ENCODE results near the gene DNAAF5. TPM values are rescaled to one million over a fixed set of nuclear protein-coding genes. Genes with fewer than 3 reads are reported as not detected.

DNAAF5 gene
- total and polyA plus RNA-seq, 8 donors, result 6.7 to 210 (median 22.4) TPM

DNA sequence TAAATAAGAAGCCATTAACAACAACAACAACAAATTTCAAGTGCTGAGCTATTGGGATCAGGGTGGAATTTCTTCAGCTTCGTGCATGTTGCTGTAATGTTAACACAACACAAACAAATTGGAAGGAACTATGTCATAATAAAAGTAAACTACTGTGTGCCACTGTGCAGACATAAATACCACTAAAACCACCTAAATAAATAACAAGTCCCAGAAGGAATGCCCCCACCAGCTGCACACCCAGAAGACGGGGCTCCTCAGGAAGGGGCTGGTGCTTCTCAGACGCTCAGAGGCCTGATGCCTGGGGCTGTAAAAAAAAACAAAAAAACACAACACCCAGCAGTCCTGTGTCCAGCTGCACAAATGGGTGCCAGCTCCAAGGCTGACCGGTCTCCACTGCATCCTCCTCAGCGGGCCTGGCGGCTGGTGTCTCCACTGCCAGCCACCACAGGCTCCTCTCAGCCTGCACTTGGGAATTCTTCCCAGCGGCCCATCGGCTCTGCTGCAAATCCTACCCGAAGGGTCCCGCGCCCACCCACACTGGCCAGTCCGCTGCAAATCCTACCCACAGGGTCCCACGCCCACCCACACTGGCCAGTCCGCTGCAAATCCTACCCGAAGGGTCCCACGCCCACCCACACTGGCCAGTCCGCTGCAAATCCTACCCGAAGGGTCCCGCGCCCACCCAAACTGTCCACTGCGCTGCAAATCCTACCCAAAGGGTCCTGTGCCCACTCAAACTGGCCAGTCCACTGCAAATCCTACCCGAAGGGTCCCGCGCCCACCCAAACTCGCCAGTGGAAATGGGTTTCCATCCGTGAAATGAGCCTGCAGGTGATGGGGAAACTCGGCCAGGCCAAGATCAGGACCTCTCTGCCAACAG, 35.8 kb upstream of the DNAAF5 start:
- Histone ChIP-seq H3K9me3 (peaks cover 1 to 39% (median 26%) of the 10 kb centered on the region in 4 donors), H3K27ac (no peak overlapping the region), H3K4me1 (no peaks in the 10 kb centered on the region), H3K36me3 (peaks cover 0 to 4% (median 0%) of the 10 kb centered on the region in 4 donors), H3K4me3 (no peak overlapping the region), H3K27me3 (no peaks in the 10 kb centered on the region)
- TF ChIP-seq EP300 (IDR thresholded peaks at IDR 0.05) (no peak), POLR2AphosphoS5 (IDR thresholded peaks at IDR 0.05) (no peak), POLR2A (IDR thresholded peaks at IDR 0.05) (no peak)
- TF ChIP-seq, protein P1, sequence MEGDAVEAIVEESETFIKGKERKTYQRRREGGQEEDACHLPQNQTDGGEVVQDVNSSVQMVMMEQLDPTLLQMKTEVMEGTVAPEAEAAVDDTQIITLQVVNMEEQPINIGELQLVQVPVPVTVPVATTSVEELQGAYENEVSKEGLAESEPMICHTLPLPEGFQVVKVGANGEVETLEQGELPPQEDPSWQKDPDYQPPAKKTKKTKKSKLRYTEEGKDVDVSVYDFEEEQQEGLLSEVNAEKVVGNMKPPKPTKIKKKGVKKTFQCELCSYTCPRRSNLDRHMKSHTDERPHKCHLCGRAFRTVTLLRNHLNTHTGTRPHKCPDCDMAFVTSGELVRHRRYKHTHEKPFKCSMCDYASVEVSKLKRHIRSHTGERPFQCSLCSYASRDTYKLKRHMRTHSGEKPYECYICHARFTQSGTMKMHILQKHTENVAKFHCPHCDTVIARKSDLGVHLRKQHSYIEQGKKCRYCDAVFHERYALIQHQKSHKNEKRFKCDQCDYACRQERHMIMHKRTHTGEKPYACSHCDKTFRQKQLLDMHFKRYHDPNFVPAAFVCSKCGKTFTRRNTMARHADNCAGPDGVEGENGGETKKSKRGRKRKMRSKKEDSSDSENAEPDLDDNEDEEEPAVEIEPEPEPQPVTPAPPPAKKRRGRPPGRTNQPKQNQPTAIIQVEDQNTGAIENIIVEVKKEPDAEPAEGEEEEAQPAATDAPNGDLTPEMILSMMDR (IDR thresholded peaks at IDR 0.05), result no peak
- WGBS, 5 donors, result 84 to 96% (median 95%) methylated on average over 19 to 27 of the region's 27 CpGs
- intact Hi-C loops (cut with DNase I; ENCODE audit: low total_unique reads), result no loop called here
- DNase-seq, result no peak

GRCh38 chr7:691361-692045, 35.0 kb upstream of the DNAAF5 start:
- Histone ChIP-seq H3K4me3 (no peak overlapping the region), H3K9me3 (peaks cover 0 to 31% (median 18%) of the 10 kb centered on the region in 4 donors), H3K27me3 (no peaks in the 10 kb centered on the region), H3K4me1 (no peaks in the 10 kb centered on the region), H3K36me3 (peaks cover 0 to 4% (median 0%) of the 10 kb centered on the region in 4 donors), H3K27ac (no peak overlapping the region)
- DNase-seq, result no peak
- TF ChIP-seq EP300 (IDR thresholded peaks at IDR 0.05), result no peak
- no peak for TF ChIP-seq POLR2A (IDR thresholded peaks at IDR 0.05)
- no peak for TF ChIP-seq POLR2AphosphoS5 (IDR thresholded peaks at IDR 0.05)
- TF ChIP-seq, protein P1 (IDR thresholded peaks at IDR 0.05), result no peak
- intact Hi-C loops (cut with DNase I; ENCODE audit: low total_unique reads), result no loop called here
- 90 to 97% (median 94%) methylated on average over 18 to 25 of the region's 25 CpGs for WGBS, 5 donors

DNA sequence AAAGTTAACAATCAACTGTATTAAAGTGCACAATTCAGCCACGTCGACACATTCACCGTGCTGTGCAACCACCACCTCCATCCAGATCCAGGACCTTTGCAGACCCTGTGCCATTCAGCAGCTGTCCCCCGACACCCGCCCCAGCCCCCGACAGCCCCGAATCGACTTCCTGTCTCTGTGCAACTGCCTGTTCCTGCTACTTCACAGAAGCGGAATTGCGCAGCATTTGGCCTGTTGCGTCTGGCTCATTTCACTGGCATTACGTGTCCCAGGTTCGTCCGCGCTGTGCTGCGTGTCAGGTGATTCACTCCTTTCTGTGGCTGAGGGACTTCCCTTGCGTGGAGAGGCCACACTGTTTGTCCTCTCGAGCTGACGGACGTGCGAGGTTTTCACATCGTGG, 33.2 kb upstream of the DNAAF5 start:
- TF ChIP-seq POLR2A (IDR thresholded peaks at IDR 0.05), result no peak
- TF ChIP-seq, protein P1 (IDR thresholded peaks at IDR 0.05), result no peak
- no peak for TF ChIP-seq POLR2AphosphoS5 (IDR thresholded peaks at IDR 0.05)
- no peak for TF ChIP-seq EP300 (IDR thresholded peaks at IDR 0.05)
- Histone ChIP-seq H3K36me3 (peaks cover 0 to 4% (median 0%) of the 10 kb centered on the region in 4 donors), H3K9me3 (peaks cover 0 to 17% (median 9%) of the 10 kb centered on the region in 4 donors), H3K4me1 (no peaks in the 10 kb centered on the region), H3K27me3 (no peaks in the 10 kb centered on the region), H3K27ac (no peak overlapping the region), H3K4me3 (no peak overlapping the region)
- WGBS, 5 donors, result 95 to 97% (median 96%) methylated on average over 20 to 22 of the region's 22 CpGs
- DNase-seq, result no peak
- intact Hi-C loops (cut with DNase I; ENCODE audit: low total_unique reads), result no loop called here

DNA sequence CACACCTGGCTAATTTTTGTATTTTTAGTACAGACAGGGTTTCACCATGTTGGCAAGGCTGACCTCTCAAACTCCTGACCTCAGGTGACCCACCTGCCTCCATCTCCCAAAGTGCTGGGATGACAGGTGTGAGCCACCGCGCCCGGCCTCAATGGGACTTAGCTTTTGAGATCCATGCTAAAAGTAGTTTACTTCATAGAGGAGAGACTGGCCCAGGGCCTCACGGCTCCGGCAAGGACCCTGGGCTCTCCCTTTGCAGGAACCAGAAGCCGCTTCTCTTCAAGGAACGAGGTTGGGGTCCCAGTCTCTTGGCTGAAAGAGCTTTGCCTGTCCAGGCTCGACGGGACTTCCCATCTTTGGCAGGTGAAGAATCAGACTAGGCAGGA, 30.1 kb upstream of the DNAAF5 start:
- H3K36me3 ChIP-seq, result no peaks in the 10 kb centered on the region
- TF ChIP-seq EP300 (IDR thresholded peaks at IDR 0.05) (no peak), POLR2A (IDR thresholded peaks at IDR 0.05) (no peak), POLR2AphosphoS5 (IDR thresholded peaks at IDR 0.05) (no peak)
- TF ChIP-seq, protein P1 (IDR thresholded peaks at IDR 0.05), result no peak
- H3K9me3 ChIP-seq, result no peaks in the 10 kb centered on the region
- H3K4me3 ChIP-seq, result no peak overlapping the region
- 85 to 97% (median 92%) methylated on average over 9 of the region's 9 CpGs for WGBS, 5 donors
- intact Hi-C loops (cut with DNase I; ENCODE audit: low total_unique reads), result no loop called here
- no peak for DNase-seq
- no peak overlapping the region for H3K27ac ChIP-seq
- peaks cover 3 to 15% (median 13%) of the 10 kb centered on the region in 4 donors for H3K4me1 ChIP-seq
- H3K27me3 ChIP-seq, result no peaks in the 10 kb centered on the region
